NCI-H2227 treated with DMSO at 0.1 percent for 48 hours (cell line): ENCODE measurements around the gene PGAM5.

ENCODE experiments used
- DNase-seq: peaks from one replicate; lab custom pipeline; 2025; lab: John Stamatoyannopoulos, UW

PGAM5 gene

GRCh38 chr12:132710405-132711079, at the start of gene PGAM5:
TSS of gene PGAM5 (plus strand) at chr12:132710842. CDS start at chr12:132710877, 35 bp downstream.
- DNase-seq: peak; percentile 88

- no peak for DNase-seq
Measured at GRCh38 chr12:132660996-132661395, 49.6 kb upstream of the PGAM5 start.

- DNase-seq: no peak
Measured at GRCh38 chr12:132661972-132662371, 48.7 kb upstream of the PGAM5 start.

- DNase-seq: no peak
Measured at GRCh38 chr12:132662901-132663755, 47.5 kb upstream of the PGAM5 start.

- DNase-seq: no peak
Measured at GRCh38 chr12:132664206-132665148, 46.2 kb upstream of the PGAM5 start.

- no peak for DNase-seq
Measured at GRCh38 chr12:132665149-132665491, 45.5 kb upstream of the PGAM5 start.

- no peak for DNase-seq
Measured at GRCh38 chr12:132665794-132666193, 44.8 kb upstream of the PGAM5 start.

- no peak for DNase-seq
Measured at GRCh38 chr12:132668191-132669088, 42.2 kb upstream of the PGAM5 start.

- no peak for DNase-seq
Measured at GRCh38 chr12:132669166-132669879, 41.3 kb upstream of the PGAM5 start.

GRCh38 chr12:132672116-132672515, 38.5 kb upstream of the PGAM5 start:
- no peak for DNase-seq

- no peak for DNase-seq
Measured at GRCh38 chr12:132672678-132673077, 38.0 kb upstream of the PGAM5 start.

GRCh38 chr12:132673288-132674179, 37.1 kb upstream of the PGAM5 start:
- DNase-seq: no peak

- no peak for DNase-seq
Measured at GRCh38 chr12:132674561-132674960, 36.1 kb upstream of the PGAM5 start.

GRCh38 chr12:132675757-132676432, 34.7 kb upstream of the PGAM5 start:
- DNase-seq: no peak

GRCh38 chr12:132677492-132677891, 33.1 kb upstream of the PGAM5 start:
- no peak for DNase-seq

- DNase-seq: no peak
Measured at GRCh38 chr12:132685400-132685799, 25.2 kb upstream of the PGAM5 start.

GRCh38 chr12:132686825-132687210, 23.8 kb upstream of the PGAM5 start:
- DNase-seq: no peak

GRCh38 chr12:132687211-132688164, 23.2 kb upstream of the PGAM5 start, which contains the start of the genes POLE and PXMP2:
TSS of gene POLE (minus strand) at chr12:132687342. CDS start at chr12:132687315, 27 bp downstream.
TSS of gene PXMP2 (plus strand) at chr12:132687587. CDS start at chr12:132687671, 84 bp downstream.
- DNase-seq: peak; percentile 96
